Peyer's patch (tissue), 4 donors: ENCODE measurements around the gene INSL3. TPM values are rescaled to one million over a fixed set of nuclear protein-coding genes. Genes with fewer than 3 reads are reported as not detected.

ENCODE experiments used
- DNase-seq, 3 donors: peaks; one replicate each; pipeline ENCODE4 v3.0.0-alpha.2; 2017 to 2019
- H3K27ac ChIP-seq, 4 donors: fragments of 200-600 bp; sonication (generic); one replicate each; pipeline ENCODE4 v1.5.1; 2016 to 2019
- H3K27me3 ChIP-seq, 2 donors: fragments of 200-600 bp; sonication (generic); one replicate each; pipeline ENCODE4 v1.5.1; 2019
- H3K36me3 ChIP-seq, 3 donors: fragments of 200-600 bp; sonication (generic); one replicate each; pipeline ENCODE4 v1.5.1; 2016 to 2019
- H3K4me1 ChIP-seq, 4 donors: fragments of 200-600 bp; sonication (generic); one replicate each; pipeline ENCODE4 v1.5.1; 2016 to 2019
- H3K4me3 ChIP-seq, 4 donors: fragments of 200-600 bp; sonication (generic); 1 replicate in 3 of 4; 2 replicates in 1 of 4; pipeline ENCODE4 v1.5.1; 2016 to 2019; ENCODE audit warnings: mild to moderate bottlenecking in 1 of 4
- H3K9me3 ChIP-seq, 4 donors: fragments of 200-600 bp; sonication (generic); one replicate each; pipeline ENCODE4 v1.5.1; 2016 to 2019; ENCODE audit warnings: mild to moderate bottlenecking in 1 of 4
- CTCF ChIP-seq, 6 experiments: fragments of 450-650 bp in 4 of 6; fragments of 200-600 bp in 2 of 6; sonication (generic) in 1 of 6; IDR thresholded peaks; one replicate each; pipeline ENCODE4 v1.5.1; 2017 to 2019; ENCODE audit warnings: antibody characterized with exemption in 6 of 6, mild to moderate bottlenecking in 3 of 6, moderate library complexity in 1 of 6
- POLR2A ChIP-seq, 2 donors: fragments of 450-650 bp; IDR thresholded peaks; one replicate each; pipeline ENCODE4 v1.5.1; 2017; ENCODE audit warnings: antibody characterized with exemption in 2 of 2, mild to moderate bottlenecking in 2 of 2, moderate library complexity in 2 of 2
- total RNA-seq, 4 donors: library from RNA; depleted of rRNA; stranded (reverse); fragments of >200 nt; gene quantifications; one replicate each; pipeline ENCODE4 v1.1.0, GENCODE V29; 2016

Gene INSL3
- total RNA-seq, 4 donors from 2014 or later: not detected

GRCh38 chr19:17842663-17843291 is 21.5 kb upstream of the INSL3 start:
- Histone ChIP-seq H3K27me3 (no peaks in the 10 kb centered on the region), H3K4me1 (peaks cover 0 to 24% (median 6%) of the 10 kb centered on the region in 4 donors), H3K36me3 (peaks cover 0 to 5% (median 0%) of the 10 kb centered on the region in 3 donors), H3K27ac (no peak overlapping the region), H3K9me3 (no peaks in the 10 kb centered on the region), H3K4me3 (peak overlapping the region in 1 of 4 donors; percentile 8)
- TF ChIP-seq POLR2A (IDR thresholded peaks at IDR 0.05): no peak
- TF ChIP-seq CTCF (IDR thresholded peaks at IDR 0.05): no peak
- no peak for DNase-seq

GRCh38 chr19:17841810-17842662 is 20.7 kb upstream of the INSL3 start:
- Histone ChIP-seq H3K4me1 (peaks cover 0 to 19% (median 5%) of the 10 kb centered on the region in 4 donors), H3K27me3 (no peaks in the 10 kb centered on the region), H3K27ac (no peak overlapping the region), H3K9me3 (no peaks in the 10 kb centered on the region), H3K36me3 (peaks cover 0 to 5% (median 0%) of the 10 kb centered on the region in 3 donors), H3K4me3 (peak overlapping the region in 2 of 4 donors; percentile 21 to 23)
- DNase-seq: peak; percentile 27 to 75 (median 71)
- TF ChIP-seq CTCF (IDR thresholded peaks at IDR 0.05) (no peak), POLR2A (IDR thresholded peaks at IDR 0.05) (no peak)

GRCh38 chr19:17841371-17841809 is 20.1 kb upstream of the INSL3 start:
- no peak for DNase-seq
- peak overlapping the region in 2 of 4 donors; percentile 21 to 23 for H3K4me3 ChIP-seq
- peaks cover 0 to 5% (median 0%) of the 10 kb centered on the region in 3 donors for H3K36me3 ChIP-seq
- TF ChIP-seq CTCF (IDR thresholded peaks at IDR 0.05) (no peak), POLR2A (IDR thresholded peaks at IDR 0.05) (no peak)
- H3K27me3 ChIP-seq: no peaks in the 10 kb centered on the region
- no peaks in the 10 kb centered on the region for H3K9me3 ChIP-seq
- H3K4me1 ChIP-seq: peaks cover 0 to 13% (median 5%) of the 10 kb centered on the region in 4 donors
- no peak overlapping the region for H3K27ac ChIP-seq

- Histone ChIP-seq H3K27ac (no peak overlapping the region), H3K27me3 (no peaks in the 10 kb centered on the region), H3K36me3 (peaks cover 0 to 5% (median 0%) of the 10 kb centered on the region in 3 donors), H3K9me3 (no peaks in the 10 kb centered on the region), H3K4me3 (no peak overlapping the region), H3K4me1 (peaks cover 0 to 13% (median 1%) of the 10 kb centered on the region in 4 donors)
- DNase-seq: no peak
- TF ChIP-seq POLR2A (IDR thresholded peaks at IDR 0.05) (no peak), CTCF (IDR thresholded peaks at IDR 0.05) (no peak)
These were observed 18.7 kb upstream of the INSL3 start for GRCh38 chr19:17840019-17840418.

- H3K36me3 ChIP-seq: peaks cover 0 to 5% (median 0%) of the 10 kb centered on the region in 3 donors
These were observed 16.7 kb upstream of the INSL3 start for GRCh38 chr19:17837972-17838371.

More at GRCh38 chr19:17837972-17838371, 16.7 kb upstream of the INSL3 start:
- Histone ChIP-seq H3K4me3 (no peak overlapping the region), H3K9me3 (no peaks in the 10 kb centered on the region), H3K27me3 (no peaks in the 10 kb centered on the region), H3K27ac (no peak overlapping the region), H3K4me1 (peaks cover 0 to 13% (median 0%) of the 10 kb centered on the region in 4 donors)
- TF ChIP-seq POLR2A (IDR thresholded peaks at IDR 0.05): no peak
- no peak for TF ChIP-seq CTCF (IDR thresholded peaks at IDR 0.05)
- no peak for DNase-seq
